HG03378 (cell line): ENCODE data around the gene RALY.
A peak's percentile ranks its signal among the peaks of the same experiment; 100 is the strongest.

Experiments
- ATAC-seq: cut with Tn5 transposase; IDR thresholded peaks from one replicate; pipeline ENCODE4 v1.9.1; 2021; ENCODE audit warnings: mild to moderate bottlenecking, moderate library complexity; ENCODE audit not compliant: unreplicated experiment

RALY gene

DNA sequence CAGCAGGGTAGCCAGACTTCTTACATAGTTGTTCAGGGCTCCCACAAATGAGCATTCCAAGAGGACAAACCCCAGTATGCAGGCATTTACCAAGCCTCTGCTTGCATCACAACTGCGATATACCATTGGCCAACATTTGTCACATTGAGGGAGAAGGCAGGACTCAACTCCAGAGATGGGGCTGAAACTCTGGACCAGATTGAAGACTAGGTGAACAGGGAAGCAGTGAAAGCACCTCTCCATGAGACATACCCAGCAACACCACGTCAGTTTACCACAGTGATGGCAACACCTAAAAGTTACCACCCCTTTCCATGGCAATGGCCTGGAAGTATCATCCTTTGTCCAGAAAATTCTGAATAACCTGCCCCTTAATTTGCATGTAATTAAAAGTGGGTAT lies 7.9 kb upstream of the RALY start:
- no peak for ATAC-seq

DNA sequence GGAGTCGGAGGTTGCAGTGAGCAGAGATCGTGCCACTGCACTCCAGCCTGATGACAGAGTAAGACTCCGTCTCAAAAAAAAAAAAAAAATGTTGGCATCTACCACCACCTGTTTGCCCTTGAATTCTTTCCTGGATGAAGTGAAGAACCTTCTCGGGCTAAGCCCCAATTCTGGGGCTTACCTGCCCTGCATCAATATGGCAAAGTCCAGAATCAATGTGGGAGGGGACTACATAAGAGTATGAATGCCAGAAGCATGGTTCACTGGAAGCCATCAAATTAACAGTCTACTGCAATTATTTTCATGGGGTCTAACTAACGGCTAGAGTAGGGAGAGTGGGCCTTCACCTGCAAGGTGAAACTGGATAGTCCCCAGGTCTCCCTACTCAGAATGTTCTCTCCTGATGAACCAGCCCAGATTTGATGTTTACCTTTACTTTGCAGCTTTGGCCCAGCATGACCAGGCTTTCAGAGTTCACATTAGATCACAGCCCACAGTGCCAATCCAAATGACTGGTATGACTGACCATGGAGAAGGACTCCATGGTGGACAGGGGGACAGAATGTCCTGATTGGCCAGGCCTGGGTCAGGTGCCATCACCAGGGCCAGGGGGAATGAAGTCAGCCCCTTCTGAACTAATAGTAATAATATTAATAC lies 7.0 kb upstream of the RALY start:
- ATAC-seq = no peak

DNA sequence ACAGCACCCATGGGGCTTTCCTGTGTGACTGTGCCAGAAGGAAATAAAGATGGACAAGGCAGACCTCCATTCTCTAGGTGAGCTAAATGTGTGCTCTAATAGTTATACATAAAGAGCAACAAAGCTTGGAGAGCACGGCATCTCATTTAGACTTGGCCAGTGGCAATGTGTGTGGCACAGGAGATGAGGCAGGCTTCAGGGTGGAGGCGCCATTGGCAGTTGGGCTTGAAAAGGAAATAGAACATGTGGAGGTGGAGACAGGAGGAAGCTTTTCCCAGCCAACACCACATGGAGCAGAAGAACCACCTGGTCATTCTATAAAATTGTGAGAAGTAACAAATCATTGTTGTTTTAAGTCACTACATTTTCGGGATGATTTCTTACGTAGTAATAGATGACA lies 3.6 kb upstream of the RALY start:
- ATAC-seq = no peak

DNA sequence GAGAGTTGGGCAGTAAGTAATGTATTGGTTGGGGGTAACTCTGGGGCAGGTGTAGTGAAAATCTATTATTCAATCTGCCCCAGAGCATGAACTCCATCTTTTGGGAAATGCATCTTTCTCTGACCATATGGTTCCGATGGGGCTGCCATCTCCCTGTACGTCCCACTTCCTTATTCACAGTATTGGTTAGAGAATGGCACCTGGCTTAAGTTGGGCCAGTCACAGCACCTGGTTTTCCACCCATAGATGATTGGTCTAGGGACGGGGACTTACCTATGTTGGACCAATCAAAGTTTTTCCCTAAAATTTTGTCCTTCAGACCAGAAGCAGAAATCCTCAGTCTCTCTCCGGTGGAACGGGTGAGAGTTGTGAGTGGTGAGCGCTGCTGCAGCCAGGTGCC lies 2.2 kb upstream of the RALY start:
- no peak for ATAC-seq

DNA sequence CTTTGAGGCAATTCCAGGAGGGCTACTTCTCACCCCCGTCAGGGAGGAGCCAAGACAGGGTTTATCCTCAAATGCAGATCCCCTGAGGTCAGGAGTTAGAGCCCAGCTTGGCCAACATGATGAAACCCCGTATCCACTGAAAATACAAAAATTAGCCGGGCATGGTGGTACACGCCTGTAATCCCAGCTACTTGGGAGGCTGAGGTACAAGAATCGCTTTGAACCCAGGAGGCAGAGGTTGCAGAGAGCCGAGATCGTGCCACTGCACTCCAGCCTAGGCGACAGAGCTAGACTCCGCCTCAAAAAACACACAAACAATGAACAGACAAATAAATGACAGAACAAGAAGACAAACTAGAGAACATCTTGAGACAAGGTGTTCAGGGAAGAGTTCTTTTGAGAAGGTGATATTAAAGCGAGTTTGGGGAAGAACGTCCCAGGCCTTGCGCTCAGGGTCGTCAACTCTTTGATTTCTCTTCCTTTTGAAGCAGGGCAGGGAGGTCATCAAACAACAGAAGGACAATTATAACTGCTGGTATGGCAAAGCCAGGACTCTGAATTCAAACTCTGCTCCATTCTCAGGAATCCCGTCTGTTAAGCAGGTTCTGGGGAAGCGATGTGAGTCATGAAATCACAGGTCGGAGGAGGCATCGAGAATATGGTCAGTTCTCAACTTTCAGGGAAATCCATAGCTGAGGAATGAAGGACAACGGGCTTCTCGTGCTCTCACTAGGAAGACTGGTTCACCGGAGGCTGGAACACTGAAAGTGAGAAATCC lies 1.4 kb upstream of the RALY start:
- ATAC-seq = no peak

DNA sequence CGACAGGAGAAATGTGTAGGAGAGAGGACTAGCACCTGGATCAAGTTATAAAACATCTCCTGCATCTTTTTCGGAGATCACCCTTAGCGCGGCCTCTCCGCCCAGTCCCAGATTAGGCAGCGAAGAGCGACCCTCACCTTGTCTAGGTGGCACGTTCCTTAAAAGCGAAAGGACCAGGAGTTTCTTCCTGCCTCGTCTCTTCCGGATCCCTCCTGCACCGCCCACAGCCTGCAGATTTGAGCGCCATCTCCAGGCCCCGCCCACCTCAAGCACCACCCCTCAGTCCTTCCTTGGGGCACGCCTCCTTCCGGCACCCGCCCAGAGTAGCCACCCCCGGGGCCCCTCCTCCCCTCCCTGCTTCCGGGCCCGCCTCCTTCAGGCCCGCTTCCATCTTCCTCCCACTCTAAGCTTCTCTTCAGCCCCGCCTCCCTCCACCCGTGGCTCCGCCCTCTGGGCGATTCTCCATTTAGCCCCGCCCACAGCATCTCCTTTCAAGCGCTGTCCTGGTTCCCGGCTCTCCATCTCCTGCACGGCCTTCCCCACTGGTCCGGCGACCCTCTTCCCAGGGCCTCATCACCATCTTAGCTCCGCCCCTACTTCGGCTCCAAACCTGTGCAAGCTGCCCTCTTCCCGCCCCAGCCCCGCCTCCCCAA lies 662 bp upstream of the RALY start:
- peak; percentile 58 for ATAC-seq

DNA sequence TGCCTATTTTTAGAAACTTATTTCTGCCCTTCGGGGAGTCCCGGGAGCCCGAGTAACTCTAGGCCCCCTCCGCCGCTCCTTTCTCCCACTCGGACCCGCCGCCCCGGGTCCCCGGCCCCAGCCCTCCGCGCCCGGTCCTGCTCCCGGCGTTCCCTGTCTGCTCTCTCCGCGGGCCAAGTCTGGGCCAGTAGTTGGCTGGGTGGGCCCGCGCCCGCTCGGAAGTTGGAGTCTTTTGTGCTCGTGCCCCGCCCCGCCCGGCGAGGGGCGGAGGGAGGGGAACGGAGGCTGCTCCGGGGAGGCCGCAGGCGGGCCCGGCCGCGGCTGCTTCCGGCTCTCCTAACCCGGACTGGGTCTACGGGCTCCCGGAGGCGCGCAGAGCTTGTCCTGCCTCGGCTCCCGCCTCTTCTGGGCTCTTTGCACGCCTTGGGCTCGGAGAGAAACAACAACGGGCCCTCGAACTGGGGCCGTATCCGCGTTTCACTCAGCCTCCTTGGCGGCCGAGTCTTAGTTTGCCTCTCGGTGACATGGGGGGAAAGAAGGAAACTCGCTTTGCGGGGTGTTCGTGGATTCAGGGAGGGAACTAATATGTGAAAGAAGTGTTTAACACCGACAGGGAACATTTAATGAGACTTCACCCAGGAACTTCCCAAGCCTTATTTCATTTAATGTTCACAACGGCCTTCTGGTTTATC lies 657 bp downstream of the RALY start:
- peak; percentile 23 for ATAC-seq

DNA sequence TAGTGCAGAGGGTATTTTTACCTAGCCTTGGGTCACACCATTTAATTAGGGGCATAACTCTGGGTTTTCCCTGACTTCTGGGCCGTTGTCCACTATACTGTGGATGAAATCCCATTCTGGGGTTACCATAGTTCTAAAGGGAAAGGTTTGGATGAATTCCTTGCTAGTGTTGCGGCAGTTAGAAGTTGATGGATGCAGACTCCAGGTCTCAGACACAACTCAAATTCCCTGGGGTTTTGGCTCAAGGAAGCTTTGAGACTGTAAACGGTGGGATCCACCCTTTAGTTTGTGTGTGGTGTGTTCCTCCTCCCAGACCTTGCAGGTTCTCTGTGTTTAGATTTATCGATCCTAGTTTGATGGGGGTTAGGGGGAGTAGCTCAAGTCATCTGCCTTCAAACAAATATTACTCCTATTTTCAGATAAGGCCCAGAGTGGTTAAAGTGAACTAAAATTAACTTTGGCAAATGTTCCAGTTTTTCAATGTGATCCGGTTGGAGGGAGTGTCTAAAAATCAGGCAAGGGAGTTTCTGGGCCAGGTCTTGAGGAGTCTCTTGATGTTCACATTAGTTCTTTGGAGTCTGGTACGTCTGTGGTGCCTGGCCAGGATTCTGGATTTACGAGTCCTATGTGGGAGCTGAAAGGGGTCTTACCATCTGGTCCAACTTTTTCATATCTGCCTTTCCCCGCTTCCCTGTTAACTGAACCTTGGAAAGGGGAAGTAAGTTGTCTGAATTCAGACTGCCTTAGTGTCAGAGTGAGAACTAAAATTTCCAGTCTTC lies 1.5 kb downstream of the RALY start:
- ATAC-seq = no peak

DNA sequence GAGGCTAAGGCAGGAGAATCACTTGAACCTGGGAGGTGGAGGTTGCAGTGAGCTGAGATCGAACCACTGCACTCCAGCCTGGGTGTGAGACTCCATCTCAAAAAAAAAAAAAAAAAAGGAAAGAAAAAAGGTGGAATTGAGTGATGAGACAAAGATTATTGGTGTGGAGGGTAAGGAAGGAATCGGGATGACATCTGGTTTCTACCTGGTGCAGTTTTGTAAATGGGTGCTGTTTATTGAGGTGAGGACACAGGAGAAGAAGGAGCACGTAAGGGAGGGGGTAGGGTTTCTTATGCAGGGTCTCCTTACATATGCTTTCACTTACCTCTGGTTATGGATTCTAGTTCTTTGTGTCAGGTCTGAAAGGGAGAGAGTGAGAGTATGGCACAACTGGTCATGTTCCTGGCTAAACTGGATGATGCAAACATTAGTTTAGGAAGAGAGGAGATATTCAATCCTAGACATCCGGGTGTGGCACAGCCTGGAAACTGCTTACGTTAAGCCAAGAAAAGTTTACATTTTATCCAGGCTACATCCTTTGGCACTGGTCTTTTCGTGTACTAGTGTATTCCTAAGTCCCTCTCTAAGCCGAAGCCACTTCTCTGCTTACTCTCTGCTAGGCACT lies 5.4 kb downstream of the RALY start:
- no peak for ATAC-seq

DNA sequence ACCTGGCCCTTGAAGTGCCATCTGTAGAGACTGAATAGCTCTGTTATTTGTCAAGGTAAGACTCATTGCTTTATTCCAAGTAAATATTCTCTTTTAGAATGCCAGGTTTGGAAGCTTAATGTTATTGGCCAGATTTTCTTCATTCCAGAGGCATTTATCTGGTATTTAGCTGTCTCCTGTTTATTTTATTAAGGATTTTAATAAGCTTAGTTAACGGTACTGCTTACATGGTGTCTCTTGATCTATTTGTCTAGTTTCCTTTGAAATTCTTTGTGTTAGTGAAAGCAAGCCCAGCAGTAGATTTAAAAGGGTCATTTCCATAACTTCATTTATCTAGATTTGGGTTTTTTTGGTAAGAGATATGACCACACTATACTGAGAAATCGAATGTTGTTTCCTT lies 7.7 kb downstream of the RALY start:
- ATAC-seq = no peak

DNA sequence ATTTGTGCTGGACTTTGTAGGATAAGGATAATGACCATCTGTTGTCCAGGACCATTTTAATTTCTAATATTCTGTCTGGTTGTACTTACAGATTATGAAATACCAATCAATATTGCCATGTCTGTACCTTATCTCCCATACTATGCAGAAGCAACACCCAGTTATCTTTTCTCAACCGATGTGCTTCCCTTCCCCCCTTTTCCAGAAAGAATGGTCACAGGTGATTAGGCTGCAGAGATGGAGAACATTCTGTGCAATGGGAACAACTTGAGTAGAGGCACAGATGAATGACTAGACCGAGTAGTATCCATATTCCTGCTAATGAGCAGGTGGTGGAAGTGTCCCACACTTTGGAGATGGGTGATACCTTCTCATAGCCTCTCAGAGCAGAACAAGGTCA lies 10.5 kb downstream of the RALY start:
- ATAC-seq = no peak

DNA sequence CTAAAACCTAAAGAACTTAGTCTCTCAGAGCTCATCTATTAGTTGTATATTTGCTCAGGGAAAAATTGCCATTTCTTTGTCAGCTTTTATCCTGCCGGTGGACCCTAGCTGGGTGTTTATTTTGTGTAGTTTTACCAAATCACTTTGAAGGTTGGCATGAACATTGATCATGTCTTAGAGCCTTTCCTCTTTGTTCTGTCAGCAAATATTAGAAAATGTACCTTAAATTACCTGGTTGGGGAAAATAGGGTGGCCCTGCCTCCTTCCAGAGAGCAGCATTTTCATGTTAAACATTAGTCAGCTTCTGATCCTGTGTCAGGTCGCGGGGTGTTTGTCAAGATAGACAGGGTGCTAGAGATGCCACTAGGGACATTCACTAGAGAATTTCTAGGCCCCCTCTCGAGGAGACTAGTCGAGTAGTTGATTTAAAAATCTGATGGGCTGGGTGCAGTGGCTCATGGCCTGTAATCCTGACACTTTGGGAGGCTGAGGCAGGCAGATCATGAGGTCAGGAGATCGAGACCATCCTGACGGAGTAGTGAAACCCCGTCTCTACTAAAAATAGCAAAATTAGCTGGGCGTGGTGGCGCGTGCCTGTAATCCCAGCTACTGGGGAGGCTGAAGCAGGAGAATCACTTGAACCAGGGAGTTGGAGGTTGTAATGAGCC lies 11.2 kb downstream of the RALY start:
- ATAC-seq = no peak

DNA sequence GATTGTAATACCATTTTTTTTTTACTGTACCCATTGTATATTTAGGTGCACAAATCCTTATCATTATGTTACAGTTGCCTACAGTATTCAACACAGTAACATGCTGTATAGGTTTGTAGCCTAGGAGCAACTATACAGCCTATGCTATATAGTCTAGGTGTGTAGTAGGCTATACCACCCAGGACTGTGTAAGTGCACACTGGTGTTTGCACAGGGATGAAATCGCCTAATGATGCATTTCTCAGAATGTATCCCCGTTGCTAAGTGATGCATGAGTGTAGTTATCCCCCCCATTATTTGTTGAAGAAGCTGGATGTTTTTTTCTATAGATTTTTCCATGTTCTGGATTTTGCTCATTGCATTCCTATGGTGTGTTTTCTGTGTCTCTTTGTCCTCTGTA lies 12.9 kb downstream of the RALY start:
- ATAC-seq = no peak

DNA sequence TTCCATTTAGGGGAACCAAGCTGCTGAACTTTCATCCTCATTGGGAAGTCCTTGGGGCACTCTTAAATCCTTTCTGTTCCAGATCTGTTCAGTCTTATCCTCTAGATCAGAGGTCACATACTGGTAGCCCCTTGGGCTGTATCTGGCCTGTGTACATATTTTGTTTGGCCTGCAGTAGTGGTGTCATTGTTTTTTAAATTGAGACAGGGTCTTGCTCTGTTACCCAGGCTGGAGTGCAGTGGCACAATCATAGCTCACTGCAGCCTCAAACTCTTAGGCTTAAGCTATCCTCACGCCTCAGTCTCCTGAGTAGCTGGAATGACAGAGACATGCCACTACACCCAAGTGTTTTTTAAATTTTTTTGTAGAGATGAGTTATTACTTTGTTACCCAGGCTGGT lies 14.8 kb downstream of the RALY start:
- ATAC-seq = no peak

DNA sequence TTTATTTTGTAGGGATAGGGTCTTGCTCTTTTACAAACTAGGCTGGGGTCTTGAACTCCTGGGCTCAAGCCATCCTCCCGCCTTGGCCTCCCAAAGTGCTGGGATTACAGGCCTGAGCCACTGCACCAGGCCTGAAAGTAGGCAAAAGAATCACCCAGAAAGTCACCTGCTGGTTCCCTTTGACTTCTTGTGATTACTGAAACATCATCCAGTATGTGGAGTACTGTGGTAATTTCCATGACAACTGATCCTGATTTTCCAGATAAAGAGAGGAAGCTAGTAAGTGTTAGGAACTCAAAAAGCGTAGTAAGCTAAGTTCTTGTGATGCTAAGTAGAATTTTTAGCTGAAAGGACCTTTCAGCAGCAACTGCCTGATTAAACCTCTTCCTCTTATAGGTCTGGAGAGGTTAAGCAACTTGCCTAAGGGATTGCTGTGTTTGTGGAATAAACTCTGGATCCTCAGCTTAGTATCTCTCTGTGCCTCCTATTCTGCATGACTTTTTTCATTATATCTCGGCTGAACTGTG lies 16.8 kb downstream of the RALY start:
- ATAC-seq = no peak

DNA sequence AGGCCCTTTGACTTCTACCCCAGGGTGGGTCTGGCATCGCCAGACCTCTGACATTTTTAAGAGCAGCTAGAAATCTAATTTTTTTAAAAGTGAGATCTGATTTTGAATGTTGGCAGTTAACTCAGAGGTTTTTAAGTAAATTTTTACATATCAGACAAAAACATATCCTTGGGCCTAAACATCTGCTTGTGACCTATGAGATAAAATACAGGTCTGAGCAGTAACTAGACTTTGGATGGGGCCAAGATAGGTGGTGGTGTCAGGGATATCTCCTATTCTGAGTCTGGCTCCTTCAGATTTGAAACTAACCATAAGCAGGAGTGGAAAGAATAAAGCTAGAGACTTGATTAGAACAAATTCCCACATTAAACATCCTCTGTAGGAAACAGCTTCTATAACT lies 17.6 kb downstream of the RALY start:
- ATAC-seq = no peak

DNA sequence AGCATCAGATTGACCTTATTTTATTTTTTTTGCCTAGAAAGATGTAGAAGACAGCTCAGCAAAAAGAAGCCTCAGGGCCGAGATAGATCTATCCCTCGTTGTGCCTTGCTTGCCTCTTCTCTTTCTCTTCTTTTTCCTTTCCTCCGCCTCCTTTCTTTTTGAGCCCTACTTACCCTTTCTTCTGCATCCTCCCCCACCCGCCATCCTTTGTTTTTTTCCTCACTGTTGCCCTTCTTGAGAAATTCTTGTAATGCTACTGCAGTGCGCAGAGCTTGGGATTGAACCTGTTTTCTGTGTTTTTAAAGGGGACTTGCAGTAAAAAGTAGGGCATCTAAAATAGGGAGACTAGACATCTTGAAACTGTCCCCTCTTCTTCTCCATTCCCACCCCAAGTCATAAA lies 18.6 kb downstream of the RALY start:
- ATAC-seq = no peak

DNA sequence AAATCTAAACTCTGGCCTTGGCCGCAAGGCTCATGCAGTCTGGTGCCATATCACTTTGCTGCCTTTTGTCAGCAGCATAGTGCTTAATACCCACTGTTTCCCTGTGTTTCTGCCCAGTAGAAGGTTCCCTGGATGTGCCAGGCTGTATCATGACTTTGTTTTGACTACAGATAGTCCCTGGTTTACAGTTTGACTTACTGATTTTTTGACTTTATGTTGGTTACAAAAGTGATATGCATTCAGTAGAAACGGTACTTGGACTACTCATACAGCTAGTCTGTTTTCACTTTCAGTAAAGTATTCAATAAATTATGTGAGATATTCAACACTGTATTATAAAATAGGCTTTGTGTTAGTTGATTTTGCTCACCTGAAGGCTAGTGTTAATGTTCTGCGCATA lies 19.0 kb downstream of the RALY start:
- ATAC-seq = no peak

DNA sequence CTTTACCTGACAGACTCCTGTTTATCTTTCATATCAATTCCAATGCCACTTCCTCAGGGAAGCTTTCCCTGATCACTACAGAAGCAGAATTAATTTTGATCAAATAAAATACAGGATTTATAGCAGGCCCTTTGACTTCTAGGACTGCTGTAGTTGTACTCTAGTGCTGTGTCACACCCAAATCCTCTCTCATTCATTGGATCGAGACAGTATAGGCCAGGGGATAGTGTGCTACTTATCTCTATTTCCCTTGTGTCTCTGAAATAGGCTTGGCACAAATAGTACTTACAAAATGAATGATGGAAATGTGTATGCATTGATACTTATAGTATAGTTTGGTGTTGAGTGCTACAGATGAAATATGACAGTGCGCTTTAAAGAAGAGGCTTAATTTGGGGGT lies 19.8 kb downstream of the RALY start:
- no peak for ATAC-seq

DNA sequence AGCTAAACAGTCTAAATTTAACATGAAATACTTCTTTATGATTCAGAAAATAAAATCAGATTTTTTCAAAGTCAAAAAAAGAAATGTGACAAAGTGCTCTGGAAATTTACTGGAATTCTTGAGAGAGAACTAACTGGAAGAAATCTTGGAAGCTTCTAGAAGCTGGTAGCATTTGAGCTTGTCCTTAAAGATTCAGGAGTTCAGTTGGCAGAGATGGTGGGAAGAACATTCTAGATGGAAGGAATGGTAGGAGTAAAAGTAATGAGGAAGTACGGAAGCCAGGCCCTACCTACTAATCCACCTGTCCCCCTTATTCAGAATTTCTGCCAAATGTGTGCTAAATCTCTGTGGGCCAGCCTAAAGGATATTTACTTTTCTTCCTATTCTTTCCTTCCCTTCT lies 21.2 kb downstream of the RALY start:
- ATAC-seq = no peak
